Loucy (cell line): ENCODE measurements around the gene BRAP.
"Not testable (repeated sequence)": the region's sequence is repeated elsewhere in the genome, so short reads cannot be mapped to it uniquely, and the experiment has no call there.

Experiments
- H2AFZ ChIP-seq: fragments of 200-600 bp; sonication (generic); 2 replicates; pipeline ENCODE4 v1.6.0; 2016; ENCODE audit warnings: antibody characterized with exemption, mild to moderate bottlenecking, low read length, moderate library complexity
- H3F3A ChIP-seq: fragments of 200-600 bp; 2 replicates; pipeline ENCODE4 v1.6.0; 2016; ENCODE audit warnings: antibody characterized with exemption, low read depth, mild to moderate bottlenecking
- H3K27me3 ChIP-seq: fragments of 200-600 bp; sonication (generic); 2 replicates; pipeline ENCODE4 v1.6.1; 2014; ENCODE audit warnings: low read length, mild to moderate bottlenecking; ENCODE audit not compliant: insufficient read depth, poor library complexity, severe bottlenecking
- H3K36me3 ChIP-seq: fragments of 200-600 bp; sonication (generic); 2 replicates; pipeline ENCODE4 v1.6.1; 2016; ENCODE audit warnings: low read length; ENCODE audit not compliant: insufficient read depth
- H3K4me1 ChIP-seq: fragments of 200-600 bp; sonication (generic); 2 replicates; pipeline ENCODE4 v1.5.1; 2014; ENCODE audit warnings: low read length, mild to moderate bottlenecking; ENCODE audit not compliant: insufficient read depth, poor library complexity, severe bottlenecking
- H3K4me2 ChIP-seq: fragments of 200-600 bp; sonication (generic); 2 replicates; pipeline ENCODE4 v1.6.0; 2014; ENCODE audit warnings: antibody characterized with exemption, low read length, low read depth, mild to moderate bottlenecking; ENCODE audit not compliant: poor library complexity, severe bottlenecking
- H3K4me3 ChIP-seq: fragments of 200-600 bp; sonication (generic); 2 replicates; pipeline ENCODE4 v1.5.1; 2014; ENCODE audit warnings: low read length, mild to moderate bottlenecking, mixed read lengths; ENCODE audit not compliant: poor library complexity, severe bottlenecking
- H3K79me2 ChIP-seq: fragments of 200-600 bp; sonication (generic); 2 replicates; pipeline ENCODE4 v1.6.1; 2014; ENCODE audit warnings: low read length; ENCODE audit not compliant: insufficient read depth
- H3K9ac ChIP-seq: fragments of 200-600 bp; sonication (generic); 2 replicates; pipeline ENCODE4 v1.6.0; 2014; ENCODE audit warnings: mild to moderate bottlenecking, low read depth, low read length, moderate library complexity; ENCODE audit not compliant: poor library complexity, severe bottlenecking
- H3K9me2 ChIP-seq: fragments of 200-600 bp; sonication (generic); replicated peaks from 2 replicates; pipeline ENCODE4 v1.6.1; 2016; ENCODE audit warnings: low read depth, low read length, mixed read lengths
- H3K9me3 ChIP-seq: fragments of 200-600 bp; sonication (generic); 2 replicates; pipeline ENCODE4 v1.6.1; 2014; ENCODE audit warnings: mild to moderate bottlenecking, antibody characterized with exemption, low read length, low read depth; ENCODE audit not compliant: insufficient read depth
- H4K20me1 ChIP-seq: fragments of 200-600 bp; sonication (generic); 2 replicates; pipeline ENCODE4 v1.6.0; 2014; ENCODE audit warnings: antibody characterized with exemption, low read length, mild to moderate bottlenecking; ENCODE audit not compliant: insufficient read depth, poor library complexity, severe bottlenecking
- CTCF ChIP-seq: fragments of 200-600 bp; sonication (generic); conservative IDR thresholded peaks from 2 replicates; pipeline ENCODE4 v1.5.1; 2014; ENCODE audit warnings: mild to moderate bottlenecking, antibody characterized with exemption, low read length
- EZH2phosphoT487 ChIP-seq: fragments of 200-600 bp; IDR thresholded peaks from 2 replicates; pipeline ENCODE4 v1.6.1; 2018; ENCODE audit warnings: antibody characterized with exemption, mild to moderate bottlenecking, moderate library complexity, borderline replicate concordance

Gene BRAP

GRCh38 chr12:111624540-111624939, 61.2 kb downstream of the BRAP start:
- H3K27me3 ChIP-seq, result no peaks in the 10 kb centered on the region
- H3F3A ChIP-seq, result no peaks in the 10 kb centered on the region
- no peaks in the 10 kb centered on the region for H4K20me1 ChIP-seq
- H2AFZ ChIP-seq, result no peak overlapping the region
- no peaks in the 10 kb centered on the region for H3K36me3 ChIP-seq
- no peak for TF ChIP-seq CTCF
- no peak for TF ChIP-seq EZH2phosphoT487
- no peak overlapping the region for H3K4me3 ChIP-seq
- H3K79me2 ChIP-seq, result no peaks in the 10 kb centered on the region
- H3K9me2 ChIP-seq, result no peaks in the 10 kb centered on the region
- no peaks in the 10 kb centered on the region for H3K4me1 ChIP-seq
- no peaks in the 10 kb centered on the region for H3K9me3 ChIP-seq
- no peak overlapping the region for H3K9ac ChIP-seq
- no peak overlapping the region for H3K4me2 ChIP-seq

GRCh38 chr12:111617841-111618240, 67.9 kb downstream of the BRAP start:
- not testable (repeated sequence) for H3K36me3 ChIP-seq, H3F3A ChIP-seq, H3K27me3 ChIP-seq, H3K9me3 ChIP-seq, H2AFZ ChIP-seq, H3K79me2 ChIP-seq, H4K20me1 ChIP-seq, H3K4me2 ChIP-seq, H3K9me2 ChIP-seq, H3K9ac ChIP-seq, H3K4me3 ChIP-seq, H3K4me1 ChIP-seq

GRCh38 chr12:111616177-111616623, 69.6 kb downstream of the BRAP start:
- no peaks in the 10 kb centered on the region for H3F3A ChIP-seq
- TF ChIP-seq EZH2phosphoT487 (no peak), CTCF (no peak)
- H4K20me1 ChIP-seq, result no peaks in the 10 kb centered on the region
- H3K27me3 ChIP-seq, result no peaks in the 10 kb centered on the region
- H3K4me3 ChIP-seq, result no peak overlapping the region
- H3K79me2 ChIP-seq, result no peaks in the 10 kb centered on the region
- H3K9me2 ChIP-seq, result no peaks in the 10 kb centered on the region
- no peaks in the 10 kb centered on the region for H3K36me3 ChIP-seq
- no peak overlapping the region for H3K4me2 ChIP-seq
- H3K9ac ChIP-seq, result no peak overlapping the region
- H2AFZ ChIP-seq, result no peak overlapping the region
- H3K9me3 ChIP-seq, result no peaks in the 10 kb centered on the region
- no peaks in the 10 kb centered on the region for H3K4me1 ChIP-seq

GRCh38 chr12:111607239-111607638, 78.5 kb downstream of the BRAP start:
- Histone ChIP-seq H3K9me3 (no peaks in the 10 kb centered on the region), H3K4me1 (no peaks in the 10 kb centered on the region), H3K4me3 (no peak overlapping the region), H3K9ac (no peak overlapping the region), H3K36me3 (no peaks in the 10 kb centered on the region), H3K9me2 (no peaks in the 10 kb centered on the region), H3K4me2 (no peak overlapping the region), H2AFZ (no peak overlapping the region), H4K20me1 (no peaks in the 10 kb centered on the region), H3K27me3 (no peaks in the 10 kb centered on the region), H3F3A (no peaks in the 10 kb centered on the region), H3K79me2 (no peaks in the 10 kb centered on the region)
- TF ChIP-seq EZH2phosphoT487, result no peak
- peak; percentile 47 for TF ChIP-seq CTCF
